ENCODE results near the gene MAP1LC3B. TPM values are rescaled to one million over a fixed set of nuclear protein-coding genes. Genes with fewer than 3 reads are reported as not detected.

MAP1LC3B gene
- total RNA-seq (2022) = 64.7 and 72.3 TPM in 2 replicates
- percentile 79 among the genes with signal in this experiment for Bru-seq, nascent RNA
- percentile 87 among the genes with signal in this experiment for BruChase-seq, experiment 1, labeled RNA remaining after a 2-hour chase
- percentile 96 among the genes with signal in this experiment for BruChase-seq, experiment 2, labeled RNA remaining after a 6-hour chase
- long read RNA-seq, transcript MAP1LC3B-201 (4 exons, 2,688 nt) = major isoform, 346 of 388 reads
- long read RNA-seq, partial matches to known transcripts = 1 of 388 reads
- long read RNA-seq, other reads (novel, unspliced or antisense) = 38 of 388 reads

- intact Hi-C loops (cut with micrococcal nuclease; ENCODE audit: unreplicated experiment) = loop anchor here (1.0 to 5.0 kb wide), 4 partner anchors 8 to 480 kb away; partner anchors contain the start of gene ZCCHC14
- ChIA-PET CTCF (interaction anchor here (0.9 to 1.7 kb wide), 3 partner anchors 8 to 69 kb away, joined by 3 to 6 read pairs (median 4); partner anchors contain the start of gene FBXO31), POLR2A (interaction anchor here (1.0 kb wide), 1 partner anchor 9 kb away, joined by 8 read pairs; the partner anchor contains the start of gene FBXO31)
- TF ChIP-seq CTCF (IDR thresholded peaks at IDR 0.05; ENCODE audit: insufficient read depth in 1 of 2, low read depth in 1 of 2, low read length in 1 of 2, severe bottlenecking in 1 of 2, unreplicated experiment in 1 of 2) = no peak
- BruUV-seq (replicated peaks) = no TSS peak
- peak; percentile 96 to 100 for DNase-seq
- no peaks in the 10 kb centered on the region for H3K27me3 Mint-ChIP-seq (ENCODE audit: insufficient read depth, unreplicated experiment)
- peaks cover 51% of the 10 kb centered on the region for H3K36me3 Mint-ChIP-seq (ENCODE audit: insufficient read depth, unreplicated experiment)
- peak within 1 kb of the TSS; percentile 81 for H3K4me3 ChIP-seq (ENCODE audit: low read depth, low read length)
- H3K27ac Mint-ChIP-seq (ENCODE audit: unreplicated experiment) = peak within 1 kb of the TSS; percentile 95
- H3K36me3 ChIP-seq (ENCODE audit: control insufficient read depth, insufficient read depth, low read length) = no peaks in the 10 kb centered on the region
- H3K4me1 Mint-ChIP-seq (ENCODE audit: low read depth, unreplicated experiment) = peaks cover 39% of the 10 kb centered on the region
- peaks cover 25% of the 10 kb centered on the region for H3K4me1 ChIP-seq
- H3K9me3 Mint-ChIP-seq (ENCODE audit: unreplicated experiment) = no peaks in the 10 kb centered on the region
- no peaks in the 10 kb centered on the region for H3K27me3 ChIP-seq (replicated peaks; ENCODE audit: control insufficient read depth, insufficient read depth, low read length)
- H3K4me3 Mint-ChIP-seq (ENCODE audit: unreplicated experiment) = peak within 1 kb of the TSS; percentile 87
- no peaks in the 10 kb centered on the region for H3K9me3 ChIP-seq
Measured at GRCh38 chr16:87391950-87392820, at the start of gene MAP1LC3B. TSS of gene MAP1LC3B (plus strand) at chr16:87392336. CDS start at chr16:87392428, 92 bp downstream.

GRCh38 chr16:87342504-87342903, 49.6 kb upstream of the MAP1LC3B start:
- ChIA-PET CTCF (no interaction called here), POLR2A (no interaction called here)
- Mint-ChIP-seq H3K27ac (ENCODE audit: unreplicated experiment) (no peak overlapping the region), H3K27me3 (ENCODE audit: insufficient read depth, unreplicated experiment) (no peaks in the 10 kb centered on the region), H3K4me3 (ENCODE audit: unreplicated experiment) (no peak overlapping the region), H3K9me3 (ENCODE audit: unreplicated experiment) (no peaks in the 10 kb centered on the region), H3K36me3 (ENCODE audit: insufficient read depth, unreplicated experiment) (peaks cover 80% of the 10 kb centered on the region), H3K4me1 (ENCODE audit: low read depth, unreplicated experiment) (no peaks in the 10 kb centered on the region)
- Histone ChIP-seq H3K9me3 (no peaks in the 10 kb centered on the region), H3K27me3 (replicated peaks; ENCODE audit: control insufficient read depth, insufficient read depth, low read length) (no peaks in the 10 kb centered on the region), H3K4me3 (ENCODE audit: low read depth, low read length) (no peak overlapping the region), H3K36me3 (ENCODE audit: control insufficient read depth, insufficient read depth, low read length) (peaks cover 3% of the 10 kb centered on the region), H3K4me1 (no peaks in the 10 kb centered on the region)
- intact Hi-C loops (cut with micrococcal nuclease; ENCODE audit: unreplicated experiment) = no loop called here
- TF ChIP-seq CTCF (IDR thresholded peaks at IDR 0.05; ENCODE audit: insufficient read depth in 1 of 2, low read depth in 1 of 2, low read length in 1 of 2, severe bottlenecking in 1 of 2, unreplicated experiment in 1 of 2) = no peak
- DNase-seq = no peak
- BruUV-seq (replicated peaks) = no TSS peak

- DNase-seq = no peak
- H3K4me1 Mint-ChIP-seq (ENCODE audit: low read depth, unreplicated experiment) = no peaks in the 10 kb centered on the region
- no peaks in the 10 kb centered on the region for H3K9me3 Mint-ChIP-seq (ENCODE audit: unreplicated experiment)
- no peaks in the 10 kb centered on the region for H3K9me3 ChIP-seq
- H3K4me1 ChIP-seq = no peaks in the 10 kb centered on the region
- no TSS peak for BruUV-seq (replicated peaks)
- no peak overlapping the region for H3K27ac Mint-ChIP-seq (ENCODE audit: unreplicated experiment)
- no peaks in the 10 kb centered on the region for H3K27me3 ChIP-seq (replicated peaks; ENCODE audit: control insufficient read depth, insufficient read depth, low read length)
- intact Hi-C loops (cut with micrococcal nuclease; ENCODE audit: unreplicated experiment) = no loop called here
- TF ChIP-seq CTCF (IDR thresholded peaks at IDR 0.05; ENCODE audit: insufficient read depth in 1 of 2, low read depth in 1 of 2, low read length in 1 of 2, severe bottlenecking in 1 of 2, unreplicated experiment in 1 of 2) = no peak
- peaks cover 4% of the 10 kb centered on the region for H3K36me3 ChIP-seq (ENCODE audit: control insufficient read depth, insufficient read depth, low read length)
- H3K4me3 Mint-ChIP-seq (ENCODE audit: unreplicated experiment) = no peak overlapping the region
- no peak overlapping the region for H3K4me3 ChIP-seq (ENCODE audit: low read depth, low read length)
- H3K27me3 Mint-ChIP-seq (ENCODE audit: insufficient read depth, unreplicated experiment) = no peaks in the 10 kb centered on the region
- peaks cover 76% of the 10 kb centered on the region for H3K36me3 Mint-ChIP-seq (ENCODE audit: insufficient read depth, unreplicated experiment)
- ChIA-PET CTCF (interaction anchor here (0.9 kb wide), 1 partner anchor 40 kb away, joined by 4 read pairs; the partner anchor contains the start of gene FBXO31), POLR2A (no interaction called here)
Measured at GRCh38 chr16:87342978-87343752, 49.0 kb upstream of the MAP1LC3B start.
